H1 (cell line): ENCODE results near the gene RNF31. TPM values are rescaled to one million over a fixed set of nuclear protein-coding genes. Genes with fewer than 3 reads are reported as not detected.

ENCODE experiments used
- CTCF ChIA-PET: fragments of 300-600 bp; sonication (Branson Sonifier 250); formaldehyde crosslinking; loops from one replicate; lab custom pipeline; 2021; ENCODE audit not compliant: partially characterized antibody; lab: Charles Lee
- POLR2A ChIA-PET: fragments of 300-600 bp; sonication (Branson Sonifier 250); formaldehyde crosslinking; loops from one replicate; lab custom pipeline; 2021; ENCODE audit warnings: inconsistent platforms; ENCODE audit not compliant: partially characterized antibody; lab: Charles Lee
- DNase-seq, 2 experiments: peaks; one replicate each; pipeline versions ENCODE4 v3.0.0 to v3.0.0-alpha.2; 2010 to 2022; ENCODE audit warnings: low spot score in 2 of 2, low read depth in 1 of 2, mixed read lengths in 1 of 2
- FAIRE-seq: peaks from 2 replicates; lab custom pipeline; 2011; peaks lifted over from hg19 to GRCh38; lab: Jason Lieb, UNC
- H2AFZ ChIP-seq: 2 replicates; pipeline ENCODE4 v1.8.1; 2012; ENCODE audit warnings: low read length, inconsistent platforms
- H2AK5ac ChIP-seq: 2 replicates; pipeline ENCODE4 v1.6.1; 2013; ENCODE audit warnings: low read depth, low read length
- H2BK120ac ChIP-seq: replicated peaks from 2 replicates; pipeline ENCODE3; 2013; ENCODE audit warnings: low read depth, low read length, inconsistent platforms
- H2BK12ac ChIP-seq: 2 replicates; pipeline ENCODE4 v1.6.1; 2013; ENCODE audit warnings: low read depth, low read length
- H2BK15ac ChIP-seq: 2 replicates; pipeline ENCODE4 v1.6.1; 2013; ENCODE audit warnings: low read length
- H2BK20ac ChIP-seq: 2 replicates; pipeline ENCODE4 v1.6.1; 2013; ENCODE audit warnings: low read length
- H2BK5ac ChIP-seq: 2 replicates; pipeline ENCODE4 v1.6.1; 2013; ENCODE audit warnings: low read depth, low read length
- H3K14ac ChIP-seq: 2 replicates; pipeline ENCODE4 v1.6.1; 2013; ENCODE audit warnings: inconsistent platforms; ENCODE audit not compliant: insufficient read length
- H3K18ac ChIP-seq: 2 replicates; pipeline ENCODE4 v1.6.1; 2013; ENCODE audit warnings: low read length; ENCODE audit errors: extremely low read depth
- H3K23ac ChIP-seq: 2 replicates; pipeline ENCODE4 v1.6.1; 2013; ENCODE audit warnings: inconsistent platforms; ENCODE audit not compliant: insufficient read length
- H3K23me2 ChIP-seq: 2 replicates; pipeline ENCODE4 v1.6.1; 2013; ENCODE audit warnings: low read depth, low read length
- H3K27ac ChIP-seq: 2 replicates; pipeline ENCODE4 v1.6.1; 2011; ENCODE audit warnings: low read depth, low read length, inconsistent platforms
- H3K27me3 ChIP-seq, 4 experiments: replicated peaks in 1 of 4; 1 replicate in 1 of 4; 2 replicates in 3 of 4; pipeline versions ENCODE4 v1.6.1 to v1.8.1; 2011 to 2013; ENCODE audit warnings: low read length in 3 of 4, mild to moderate bottlenecking in 3 of 4, inconsistent platforms in 2 of 4, mixed read lengths in 2 of 4, moderate library complexity in 1 of 4; ENCODE audit not compliant: control insufficient read depth in 3 of 4, insufficient read depth in 3 of 4; ENCODE audit errors: extremely low read depth in 1 of 4
- H3K36me3 ChIP-seq, 4 experiments: 2 replicates each; pipeline versions ENCODE4 v1.6.1 to v1.8.1; 2011 to 2013; ENCODE audit warnings: mild to moderate bottlenecking in 4 of 4, low read length in 3 of 4, moderate library complexity in 2 of 4, control low read depth in 1 of 4, inconsistent platforms in 1 of 4; ENCODE audit not compliant: insufficient read depth in 4 of 4, control insufficient read depth in 2 of 4
- H3K4ac ChIP-seq: replicated peaks from 2 replicates; pipeline ENCODE3; 2013; ENCODE audit warnings: low read length, low read depth, mixed read lengths, inconsistent platforms; ENCODE audit not compliant: insufficient read length
- H3K4me1 ChIP-seq, 4 experiments: replicated peaks in 1 of 4; 1 replicate in 1 of 4; 2 replicates in 3 of 4; pipeline versions ENCODE4 v1.6.1 to v1.8.1; 2011 to 2013; ENCODE audit warnings: low read length in 3 of 4, inconsistent platforms in 2 of 4, mixed read lengths in 1 of 4; ENCODE audit not compliant: insufficient read depth in 4 of 4, control insufficient read depth in 3 of 4
- H3K4me2 ChIP-seq, 2 experiments: 2 replicates each; pipeline versions ENCODE4 v1.6.1 to v1.8.1; 2011 to 2013; ENCODE audit warnings: low read depth in 2 of 2, low read length in 2 of 2, control low read depth in 1 of 2, inconsistent platforms in 1 of 2, mild to moderate bottlenecking in 1 of 2; ENCODE audit not compliant: insufficient read depth in 1 of 2
- H3K4me3 ChIP-seq, 4 experiments: fragments of 200-600, 300-600 bp in 1 of 4; sonication (generic), shearing (Covaris generic), sonication (Bioruptor Twin) in 1 of 4; 2 replicates each; pipeline versions ENCODE4 v1.5.1 to v1.8.1; 2011 to 2016; ENCODE audit warnings: low read length in 4 of 4, low read depth in 3 of 4, control low read depth in 2 of 4, inconsistent platforms in 2 of 4, mild to moderate bottlenecking in 2 of 4, mixed read lengths in 1 of 4, moderate library complexity in 1 of 4; ENCODE audit not compliant: insufficient read depth in 2 of 4; ENCODE audit errors: extremely low read depth in 1 of 4
- H3K56ac ChIP-seq: replicated peaks from 2 replicates; pipeline ENCODE3; 2013; ENCODE audit warnings: low read depth, mild to moderate bottlenecking, mixed read lengths, low read length, inconsistent platforms; ENCODE audit not compliant: insufficient read length
- H3K79me1 ChIP-seq: 2 replicates; pipeline ENCODE4 v1.6.1; 2013; ENCODE audit warnings: low read depth, low read length, control low read depth
- H3K79me2 ChIP-seq, 2 experiments: 2 replicates each; pipeline versions ENCODE4 v1.6.1 to v1.8.1; 2012 to 2013; ENCODE audit warnings: low read length in 2 of 2, mild to moderate bottlenecking in 2 of 2, inconsistent platforms in 1 of 2; ENCODE audit not compliant: insufficient read depth in 2 of 2, control insufficient read depth in 1 of 2
- H3K9ac ChIP-seq, 4 experiments: replicated peaks in 1 of 4; 1 replicate in 1 of 4; 2 replicates in 3 of 4; pipeline versions ENCODE4 v1.6.1 to v1.8.1; 2011 to 2013; ENCODE audit warnings: low read depth in 3 of 4, low read length in 3 of 4, control low read depth in 2 of 4, mild to moderate bottlenecking in 2 of 4, moderate library complexity in 2 of 4, inconsistent platforms in 1 of 4; ENCODE audit errors: extremely low read depth in 1 of 4
- H3K9me3 ChIP-seq, 2 experiments: 2 replicates each; pipeline versions ENCODE4 v1.6.1 to v1.8.1; 2012 to 2013; ENCODE audit warnings: mild to moderate bottlenecking in 2 of 2, moderate library complexity in 2 of 2, control low read depth in 1 of 2, inconsistent platforms in 1 of 2, low read depth in 1 of 2, low read length in 1 of 2, mixed read lengths in 1 of 2; ENCODE audit not compliant: insufficient read depth in 2 of 2
- H4K20me1 ChIP-seq, 2 experiments: replicated peaks in 1 of 2; 2 replicates each; pipeline versions ENCODE3 to v1.8.1; 2011 to 2013; ENCODE audit warnings: inconsistent platforms in 2 of 2, low read length in 2 of 2, mild to moderate bottlenecking in 1 of 2; ENCODE audit not compliant: insufficient read depth in 2 of 2, control insufficient read depth in 1 of 2
- H4K5ac ChIP-seq: 2 replicates; pipeline ENCODE4 v1.6.1; 2013; ENCODE audit warnings: low read length, low read depth, mixed read lengths, inconsistent platforms; ENCODE audit not compliant: insufficient read length
- H4K8ac ChIP-seq: 2 replicates; pipeline ENCODE4 v1.8.0; 2013; ENCODE audit warnings: mild to moderate bottlenecking, moderate library complexity, low read length, inconsistent platforms; ENCODE audit not compliant: insufficient read depth; ENCODE audit errors: extremely low read depth
- H4K91ac ChIP-seq: replicated peaks from 2 replicates; pipeline ENCODE3; 2013; ENCODE audit warnings: low read length, mixed read lengths, inconsistent platforms; ENCODE audit not compliant: insufficient read length
- ATF3 ChIP-seq: IDR thresholded peaks from 2 replicates; pipeline ENCODE4 v1.6.1; 2011; ENCODE audit warnings: low read depth, mild to moderate bottlenecking, low read length; ENCODE audit not compliant: insufficient read depth
- CBX5 ChIP-seq: fragments of 300-800, 300-1000 bp; sonication (generic); IDR thresholded peaks from 2 replicates; pipeline ENCODE4 v1.7.1; 2016; ENCODE audit warnings: antibody characterized with exemption, low read length, low read depth
- KDM5A ChIP-seq: fragments of 200-600 bp; IDR thresholded peaks from 2 replicates; pipeline ENCODE4 v1.7.1; 2012; ENCODE audit warnings: mild to moderate bottlenecking, low read length, inconsistent platforms, mixed read lengths
- PHF8 ChIP-seq: fragments of 200-600 bp; sonication (generic); conservative IDR thresholded peaks from 2 replicates; pipeline ENCODE4 v1.7.1; 2012; ENCODE audit warnings: low read depth, mild to moderate bottlenecking, inconsistent platforms, low read length, moderate library complexity
- POLR2A ChIP-seq, 2 experiments: IDR thresholded peaks; 1 replicate in 1 of 2; 2 replicates in 1 of 2; pipeline ENCODE4 v1.6.1; 2011; ENCODE audit warnings: low read depth in 2 of 2, low read length in 2 of 2, mild to moderate bottlenecking in 2 of 2; ENCODE audit errors: control extremely low read depth in 1 of 2
- POU5F1 ChIP-seq: IDR thresholded peaks from 2 replicates; pipeline ENCODE4 v1.6.1; 2011; ENCODE audit warnings: low read depth, mild to moderate bottlenecking, low read length, moderate library complexity
- RNF2 ChIP-seq: fragments of 200-900, 300-1000 bp; sonication (generic); IDR thresholded peaks from 2 replicates; pipeline ENCODE4 v1.7.1; 2016; ENCODE audit warnings: borderline replicate concordance, low read depth, mild to moderate bottlenecking, antibody characterized with exemption, low read length; ENCODE audit not compliant: poor library complexity, severe bottlenecking; ENCODE audit errors: missing control alignments
- RXRA ChIP-seq: IDR thresholded peaks from 2 replicates; pipeline ENCODE4 v1.6.1; 2011; ENCODE audit warnings: low read depth, mild to moderate bottlenecking, low read length, moderate library complexity; ENCODE audit not compliant: insufficient read depth
- SIRT6 ChIP-seq: IDR thresholded peaks from one replicate; pipeline ENCODE4 v1.7.1; 2012; ENCODE audit warnings: low read length, inconsistent platforms
- USF2 ChIP-seq: IDR thresholded peaks from 2 replicates; pipeline ENCODE4 v1.6.1; 2011; ENCODE audit warnings: low read length, improper control_type of control experiment
- WGBS, 2 experiments: shearing (Covaris generic) in 1 of 2; methylation state at CpG; one replicate each; pipeline versions ENCODE4 v1.1.6 to v1.1.7; 2013 to 2015; ENCODE audit warnings: low lambda C conversion rate in 2 of 2, mixed read lengths in 2 of 2, inconsistent platforms in 1 of 2, low coverage in 1 of 2, missing lambda C conversion rate in 1 of 2; ENCODE audit not compliant: insufficient replicate concordance in 2 of 2, insufficient coverage in 1 of 2, insufficient read length in 1 of 2; ENCODE audit errors: extremely low coverage in 1 of 2, missing lambda C conversion rate in 1 of 2; 5-methylcytosine and 5-hydroxymethylcytosine counted together
- polyA plus RNA-seq, 7 experiments: library from polyadenylated mRNA; depleted of rRNA in 3 of 7; stranded (reverse) in 5 of 7; unstranded in 2 of 7; fragments of >200 nt in 5 of 7; fragments of 200-250 nt in 2 of 7; gene quantifications; 1 replicate in 5 of 7; 2 replicates in 1 of 7; 4 replicates in 1 of 7; pipeline versions ENCODE4 v1.2.1 to v1.2.3, GENCODE V29; 2011 to 2013; ENCODE audit warnings: missing spikeins in 2 of 7, mixed read lengths in 2 of 7
- total RNA-seq: library from RNA; stranded (reverse); fragmentation: NEBNext Ultra II Directional; extraction: Animal tissue kit (Norgen Biotek cat#: 25700); gene quantifications from 2 replicates; pipeline ENCODE4 v1.2.1, GENCODE V29; 2021

Gene RNF31
- total and polyA plus RNA-seq, 2 of the 8 experiments (the other 6 are each of a cell fraction or from before 2014, with no cell fraction given) = 17.5 to 72.0 TPM

- no peak overlapping the region for H2BK120ac ChIP-seq
- H3K9me3 ChIP-seq = no peaks in the 10 kb centered on the region
- H4K8ac ChIP-seq = no peak overlapping the region
- H4K20me1 ChIP-seq = peaks cover 2 to 25% of the 10 kb centered on the region in 2 experiments
- no peak overlapping the region for H3K4me3 ChIP-seq
- H3K27ac ChIP-seq = no peak overlapping the region
- no peak overlapping the region for H3K14ac ChIP-seq
- CTCF ChIA-PET = interaction anchor here (0.6 to 1.5 kb wide), 3 partner anchors 11 to 1632 kb away, joined by 3 to 8 read pairs (median 3); partner anchors contain the start of gene IRF9
- no peak overlapping the region for H3K23ac ChIP-seq
- H2AK5ac ChIP-seq = no peak overlapping the region
- DNase-seq (no peak), FAIRE-seq (no peak)
- no peak overlapping the region for H4K91ac ChIP-seq
- peaks cover 0 to 13% of the 10 kb centered on the region in 2 experiments; a peak in 2 of 4 replicates for H3K79me2 ChIP-seq
- no peak overlapping the region for H2BK12ac ChIP-seq
- no peak overlapping the region for H2BK5ac ChIP-seq
- no peak overlapping the region for H3K9ac ChIP-seq
- no peak overlapping the region for H3K56ac ChIP-seq
- no peaks in the 10 kb centered on the region for H3K27me3 ChIP-seq
- H4K5ac ChIP-seq = no peak overlapping the region
- peaks cover 14% of the 10 kb centered on the region for H3K79me1 ChIP-seq
- 95% methylated on average over 15 of the region's 19 CpGs; no CpG with 5 or more reads in 1 of the 2 experiments for WGBS, 2 experiments
- H3K18ac ChIP-seq = no peak overlapping the region
- no peak overlapping the region for H2BK15ac ChIP-seq
- H3K4me1 ChIP-seq = peaks cover 0 to 7% (median 4%) of the 10 kb centered on the region in 4 experiments; a peak in 6 of 7 replicates
- no peak overlapping the region for H2AFZ ChIP-seq
- POLR2A ChIA-PET = interaction anchor here (0.6 to 9.3 kb wide), 8 partner anchors 9 to 43 kb away, joined by 3 to 158 read pairs (median 6); partner anchors contain the start of genes EMC9, IRF9, MDP1 and REC8
- H3K4ac ChIP-seq = no peak overlapping the region
- peaks cover 5% of the 10 kb centered on the region for H3K23me2 ChIP-seq
- no peak overlapping the region for H2BK20ac ChIP-seq
- H3K36me3 ChIP-seq = peaks cover 20 to 75% (median 61%) of the 10 kb centered on the region in 4 experiments; a peak in 7 of 8 replicates
- H3K4me2 ChIP-seq = no peak overlapping the region
- no peak for TF ChIP-seq POU5F1
- TF ChIP-seq ATF3 = no peak
- no peak for TF ChIP-seq SIRT6
- no peak for TF ChIP-seq RNF2
- no peak for TF ChIP-seq PHF8
- no peak for TF ChIP-seq POLR2A (IDR thresholded peaks at IDR 0.05; ENCODE audit: control extremely low read depth in 1 of 2, low read depth in 2 of 2, low read length in 2 of 2)
- no peak for TF ChIP-seq RXRA
- TF ChIP-seq USF2 = no peak
- no peak for TF ChIP-seq KDM5A
- no peak for TF ChIP-seq CBX5
Measured at GRCh38 chr14:24184104-24184970, 37.0 kb downstream of the RNF31 start.
